GM12875 (cell line): ENCODE measurements around the gene BECN2.

Experiments
- H3K4me3 ChIP-seq: one replicate; pipeline ENCODE4 v1.5.1; 2011; ENCODE audit warnings: low read depth, low read length, control low read depth
- CTCF ChIP-seq: IDR thresholded peaks from 2 replicates; pipeline ENCODE4 v1.5.1; 2011; ENCODE audit warnings: low read depth, mild to moderate bottlenecking, control low read depth, inconsistent platforms, low read length, moderate library complexity, borderline replicate concordance; ENCODE audit not compliant: insufficient read depth

BECN2 gene

GRCh38 chr1:241927321-241927720 lies 30.2 kb upstream of the BECN2 start:
- TF ChIP-seq CTCF: no peak

GRCh38 chr1:241932845-241933244 lies 24.7 kb upstream of the BECN2 start:
- H3K4me3 ChIP-seq: no peak overlapping the region
- no peak for TF ChIP-seq CTCF

More at GRCh38 chr1:241927321-241927720, 30.2 kb upstream of the BECN2 start:
- H3K4me3 ChIP-seq: no peak overlapping the region

GRCh38 chr1:241934201-241934848 lies 23.2 kb upstream of the BECN2 start:
- no peak for TF ChIP-seq CTCF
- H3K4me3 ChIP-seq: no peak overlapping the region

DNA sequence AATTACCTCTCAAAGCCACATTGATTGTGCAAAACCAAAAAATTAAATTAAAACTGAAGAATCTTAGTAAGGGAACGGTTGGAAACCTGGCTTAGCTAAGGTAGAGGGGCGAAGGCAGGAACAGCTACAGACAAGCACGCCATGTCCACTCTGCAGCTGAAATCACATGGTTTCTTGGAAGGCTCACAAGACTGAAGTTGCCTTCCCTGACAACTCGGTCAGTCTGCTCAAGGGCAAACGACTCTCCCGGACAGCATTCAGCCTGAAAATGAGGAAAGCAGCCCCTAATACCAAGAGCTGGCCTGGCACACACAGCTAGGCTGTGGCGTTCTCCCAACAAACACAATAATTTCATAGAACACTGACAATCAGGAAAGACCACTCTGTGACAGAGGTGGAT lies 22.7 kb upstream of the BECN2 start:
- H3K4me3 ChIP-seq: no peak overlapping the region
- no peak for TF ChIP-seq CTCF

GRCh38 chr1:241939798-241940197 lies 17.8 kb upstream of the BECN2 start:
- TF ChIP-seq CTCF: no peak
- H3K4me3 ChIP-seq: no peak overlapping the region

DNA sequence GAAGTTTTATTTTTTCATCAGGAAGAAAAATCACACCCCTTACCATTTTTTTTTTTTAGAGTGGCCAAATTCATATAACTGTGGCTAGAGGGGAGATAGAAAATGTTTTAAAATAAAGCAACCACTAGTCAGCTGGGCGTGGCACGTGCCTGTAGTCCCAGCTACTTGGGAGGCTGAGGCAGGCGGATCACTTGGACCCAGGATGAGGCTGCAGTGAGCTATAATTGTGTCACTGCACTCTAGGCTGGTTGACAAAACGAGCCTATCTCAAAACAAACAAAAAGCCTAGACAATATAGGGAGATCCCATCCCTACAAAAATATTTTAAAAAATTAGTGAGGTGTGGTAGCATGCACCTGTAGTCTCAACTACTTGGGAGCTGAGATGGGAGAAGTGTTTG lies 14.8 kb upstream of the BECN2 start:
- no peak for TF ChIP-seq CTCF
- H3K4me3 ChIP-seq: no peak overlapping the region

DNA sequence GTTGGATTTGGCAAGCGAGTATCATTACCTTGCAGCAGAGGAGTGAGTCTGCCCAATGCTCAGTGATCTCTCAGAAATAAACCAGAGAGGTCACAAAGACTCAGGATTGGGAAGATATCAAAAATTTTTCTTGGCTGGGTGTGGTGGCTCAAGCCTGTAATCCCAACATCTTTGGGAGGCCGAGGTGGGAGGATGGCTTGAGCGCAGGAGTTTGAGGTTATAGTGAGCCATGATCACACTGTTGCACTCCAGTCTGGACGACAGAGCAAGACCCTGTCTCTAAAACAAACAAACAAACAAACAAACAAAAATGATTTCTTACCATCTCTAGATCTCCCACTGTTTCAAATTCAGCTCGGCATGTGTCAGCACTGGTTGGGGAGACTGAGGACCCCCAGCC lies 13.3 kb upstream of the BECN2 start:
- H3K4me3 ChIP-seq: no peak overlapping the region

More for the DNA sequence above, 13.3 kb upstream of the BECN2 start:
- TF ChIP-seq CTCF: no peak
